H1 (cell line): ENCODE results near the gene GLIPR2. TPM values are rescaled to one million over a fixed set of nuclear protein-coding genes. Genes with fewer than 3 reads are reported as not detected.

Source experiments
- CTCF ChIA-PET: fragments of 300-600 bp; sonication (Branson Sonifier 250); formaldehyde crosslinking; loops from one replicate; lab custom pipeline; 2021; ENCODE audit not compliant: partially characterized antibody; lab: Charles Lee
- POLR2A ChIA-PET: fragments of 300-600 bp; sonication (Branson Sonifier 250); formaldehyde crosslinking; loops from one replicate; lab custom pipeline; 2021; ENCODE audit warnings: inconsistent platforms; ENCODE audit not compliant: partially characterized antibody; lab: Charles Lee
- DNase-seq, 2 experiments: peaks; one replicate each; pipeline versions ENCODE4 v3.0.0 to v3.0.0-alpha.2; 2010 to 2022; ENCODE audit warnings: low spot score in 2 of 2, low read depth in 1 of 2, mixed read lengths in 1 of 2
- FAIRE-seq: peaks from 2 replicates; lab custom pipeline; 2011; peaks lifted over from hg19 to GRCh38; lab: Jason Lieb, UNC
- H2AFZ ChIP-seq: 2 replicates; pipeline ENCODE4 v1.8.1; 2012; ENCODE audit warnings: low read length, inconsistent platforms
- H2AK5ac ChIP-seq: 2 replicates; pipeline ENCODE4 v1.6.1; 2013; ENCODE audit warnings: low read depth, low read length
- H2BK120ac ChIP-seq: replicated peaks from 2 replicates; pipeline ENCODE3; 2013; ENCODE audit warnings: low read depth, low read length, inconsistent platforms
- H2BK12ac ChIP-seq: 2 replicates; pipeline ENCODE4 v1.6.1; 2013; ENCODE audit warnings: low read depth, low read length
- H2BK15ac ChIP-seq: 2 replicates; pipeline ENCODE4 v1.6.1; 2013; ENCODE audit warnings: low read length
- H2BK20ac ChIP-seq: 2 replicates; pipeline ENCODE4 v1.6.1; 2013; ENCODE audit warnings: low read length
- H2BK5ac ChIP-seq: 2 replicates; pipeline ENCODE4 v1.6.1; 2013; ENCODE audit warnings: low read depth, low read length
- H3K14ac ChIP-seq: 2 replicates; pipeline ENCODE4 v1.6.1; 2013; ENCODE audit warnings: inconsistent platforms; ENCODE audit not compliant: insufficient read length
- H3K18ac ChIP-seq: 2 replicates; pipeline ENCODE4 v1.6.1; 2013; ENCODE audit warnings: low read length; ENCODE audit errors: extremely low read depth
- H3K23ac ChIP-seq: 2 replicates; pipeline ENCODE4 v1.6.1; 2013; ENCODE audit warnings: inconsistent platforms; ENCODE audit not compliant: insufficient read length
- H3K23me2 ChIP-seq: 2 replicates; pipeline ENCODE4 v1.6.1; 2013; ENCODE audit warnings: low read depth, low read length
- H3K27ac ChIP-seq: 2 replicates; pipeline ENCODE4 v1.6.1; 2011; ENCODE audit warnings: low read depth, low read length, inconsistent platforms
- H3K27me3 ChIP-seq, 4 experiments: replicated peaks in 1 of 4; 1 replicate in 1 of 4; 2 replicates in 3 of 4; pipeline versions ENCODE4 v1.6.1 to v1.8.1; 2011 to 2013; ENCODE audit warnings: low read length in 3 of 4, mild to moderate bottlenecking in 3 of 4, inconsistent platforms in 2 of 4, mixed read lengths in 2 of 4, moderate library complexity in 1 of 4; ENCODE audit not compliant: control insufficient read depth in 3 of 4, insufficient read depth in 3 of 4; ENCODE audit errors: extremely low read depth in 1 of 4
- H3K36me3 ChIP-seq, 4 experiments: 2 replicates each; pipeline versions ENCODE4 v1.6.1 to v1.8.1; 2011 to 2013; ENCODE audit warnings: mild to moderate bottlenecking in 4 of 4, low read length in 3 of 4, moderate library complexity in 2 of 4, control low read depth in 1 of 4, inconsistent platforms in 1 of 4; ENCODE audit not compliant: insufficient read depth in 4 of 4, control insufficient read depth in 2 of 4
- H3K4ac ChIP-seq: replicated peaks from 2 replicates; pipeline ENCODE3; 2013; ENCODE audit warnings: low read length, low read depth, mixed read lengths, inconsistent platforms; ENCODE audit not compliant: insufficient read length
- H3K4me1 ChIP-seq, 4 experiments: replicated peaks in 1 of 4; 1 replicate in 1 of 4; 2 replicates in 3 of 4; pipeline versions ENCODE4 v1.6.1 to v1.8.1; 2011 to 2013; ENCODE audit warnings: low read length in 3 of 4, inconsistent platforms in 2 of 4, mixed read lengths in 1 of 4; ENCODE audit not compliant: insufficient read depth in 4 of 4, control insufficient read depth in 3 of 4
- H3K4me2 ChIP-seq, 2 experiments: 2 replicates each; pipeline versions ENCODE4 v1.6.1 to v1.8.1; 2011 to 2013; ENCODE audit warnings: low read depth in 2 of 2, low read length in 2 of 2, control low read depth in 1 of 2, inconsistent platforms in 1 of 2, mild to moderate bottlenecking in 1 of 2; ENCODE audit not compliant: insufficient read depth in 1 of 2
- H3K4me3 ChIP-seq, 4 experiments: fragments of 200-600, 300-600 bp in 1 of 4; sonication (generic), shearing (Covaris generic), sonication (Bioruptor Twin) in 1 of 4; 2 replicates each; pipeline versions ENCODE4 v1.5.1 to v1.8.1; 2011 to 2016; ENCODE audit warnings: low read length in 4 of 4, low read depth in 3 of 4, control low read depth in 2 of 4, inconsistent platforms in 2 of 4, mild to moderate bottlenecking in 2 of 4, mixed read lengths in 1 of 4, moderate library complexity in 1 of 4; ENCODE audit not compliant: insufficient read depth in 2 of 4; ENCODE audit errors: extremely low read depth in 1 of 4
- H3K56ac ChIP-seq: replicated peaks from 2 replicates; pipeline ENCODE3; 2013; ENCODE audit warnings: low read depth, mild to moderate bottlenecking, mixed read lengths, low read length, inconsistent platforms; ENCODE audit not compliant: insufficient read length
- H3K79me1 ChIP-seq: 2 replicates; pipeline ENCODE4 v1.6.1; 2013; ENCODE audit warnings: low read depth, low read length, control low read depth
- H3K79me2 ChIP-seq, 2 experiments: 2 replicates each; pipeline versions ENCODE4 v1.6.1 to v1.8.1; 2012 to 2013; ENCODE audit warnings: low read length in 2 of 2, mild to moderate bottlenecking in 2 of 2, inconsistent platforms in 1 of 2; ENCODE audit not compliant: insufficient read depth in 2 of 2, control insufficient read depth in 1 of 2
- H3K9ac ChIP-seq, 4 experiments: replicated peaks in 1 of 4; 1 replicate in 1 of 4; 2 replicates in 3 of 4; pipeline versions ENCODE4 v1.6.1 to v1.8.1; 2011 to 2013; ENCODE audit warnings: low read depth in 3 of 4, low read length in 3 of 4, control low read depth in 2 of 4, mild to moderate bottlenecking in 2 of 4, moderate library complexity in 2 of 4, inconsistent platforms in 1 of 4; ENCODE audit errors: extremely low read depth in 1 of 4
- H3K9me3 ChIP-seq, 2 experiments: 2 replicates each; pipeline versions ENCODE4 v1.6.1 to v1.8.1; 2012 to 2013; ENCODE audit warnings: mild to moderate bottlenecking in 2 of 2, moderate library complexity in 2 of 2, control low read depth in 1 of 2, inconsistent platforms in 1 of 2, low read depth in 1 of 2, low read length in 1 of 2, mixed read lengths in 1 of 2; ENCODE audit not compliant: insufficient read depth in 2 of 2
- H4K20me1 ChIP-seq, 2 experiments: replicated peaks in 1 of 2; 2 replicates each; pipeline versions ENCODE3 to v1.8.1; 2011 to 2013; ENCODE audit warnings: inconsistent platforms in 2 of 2, low read length in 2 of 2, mild to moderate bottlenecking in 1 of 2; ENCODE audit not compliant: insufficient read depth in 2 of 2, control insufficient read depth in 1 of 2
- H4K5ac ChIP-seq: 2 replicates; pipeline ENCODE4 v1.6.1; 2013; ENCODE audit warnings: low read length, low read depth, mixed read lengths, inconsistent platforms; ENCODE audit not compliant: insufficient read length
- H4K8ac ChIP-seq: 2 replicates; pipeline ENCODE4 v1.8.0; 2013; ENCODE audit warnings: mild to moderate bottlenecking, moderate library complexity, low read length, inconsistent platforms; ENCODE audit not compliant: insufficient read depth; ENCODE audit errors: extremely low read depth
- H4K91ac ChIP-seq: replicated peaks from 2 replicates; pipeline ENCODE3; 2013; ENCODE audit warnings: low read length, mixed read lengths, inconsistent platforms; ENCODE audit not compliant: insufficient read length
- ASH2L ChIP-seq: fragments of 200-600, 300-600 bp; sonication (generic); IDR thresholded peaks from one replicate; pipeline ENCODE4 v1.7.1; 2017; ENCODE audit warnings: low read length
- GTF2F1 ChIP-seq: IDR thresholded peaks from 2 replicates; pipeline ENCODE4 v1.6.1; 2012; ENCODE audit warnings: low read depth, low read length, improper control_type of control experiment, borderline replicate concordance
- HDAC2 ChIP-seq, 2 experiments: fragments of 300-600 bp in 1 of 2; sonication (generic) in 1 of 2; IDR thresholded peaks; 2 replicates each; pipeline ENCODE4 v1.6.1; 2011 to 2012; ENCODE audit warnings: low read depth in 2 of 2, low read length in 2 of 2, mild to moderate bottlenecking in 2 of 2, moderate library complexity in 2 of 2, borderline replicate concordance in 1 of 2, inconsistent platforms in 1 of 2
- KDM4A ChIP-seq: IDR thresholded peaks from one replicate; pipeline ENCODE4 v1.7.1; 2012; ENCODE audit warnings: low read depth, mild to moderate bottlenecking, moderate library complexity, low read length, inconsistent platforms; ENCODE audit not compliant: severe bottlenecking
- PHF8 ChIP-seq: fragments of 200-600 bp; sonication (generic); conservative IDR thresholded peaks from 2 replicates; pipeline ENCODE4 v1.7.1; 2012; ENCODE audit warnings: low read depth, mild to moderate bottlenecking, inconsistent platforms, low read length, moderate library complexity
- SIRT6 ChIP-seq: IDR thresholded peaks from one replicate; pipeline ENCODE4 v1.7.1; 2012; ENCODE audit warnings: low read length, inconsistent platforms
- SP1 ChIP-seq: IDR thresholded peaks from 2 replicates; pipeline ENCODE4 v1.6.1; 2011; ENCODE audit warnings: low read depth, low read length
- TAF1 ChIP-seq: IDR thresholded peaks from 2 replicates; pipeline ENCODE4 v1.6.1; 2011; ENCODE audit warnings: mild to moderate bottlenecking, low read depth, low read length
- WGBS, 2 experiments: shearing (Covaris generic) in 1 of 2; methylation state at CpG; one replicate each; pipeline versions ENCODE4 v1.1.6 to v1.1.7; 2013 to 2015; ENCODE audit warnings: low lambda C conversion rate in 2 of 2, mixed read lengths in 2 of 2, inconsistent platforms in 1 of 2, low coverage in 1 of 2, missing lambda C conversion rate in 1 of 2; ENCODE audit not compliant: insufficient replicate concordance in 2 of 2, insufficient coverage in 1 of 2, insufficient read length in 1 of 2; ENCODE audit errors: extremely low coverage in 1 of 2, missing lambda C conversion rate in 1 of 2; 5-methylcytosine and 5-hydroxymethylcytosine counted together
- polyA plus RNA-seq, 7 experiments: library from polyadenylated mRNA; depleted of rRNA in 3 of 7; stranded (reverse) in 5 of 7; unstranded in 2 of 7; fragments of >200 nt in 5 of 7; fragments of 200-250 nt in 2 of 7; gene quantifications; 1 replicate in 5 of 7; 2 replicates in 1 of 7; 4 replicates in 1 of 7; pipeline versions ENCODE4 v1.2.1 to v1.2.3, GENCODE V29; 2011 to 2013; ENCODE audit warnings: missing spikeins in 2 of 7, mixed read lengths in 2 of 7
- total RNA-seq: library from RNA; stranded (reverse); fragmentation: NEBNext Ultra II Directional; extraction: Animal tissue kit (Norgen Biotek cat#: 25700); gene quantifications from 2 replicates; pipeline ENCODE4 v1.2.1, GENCODE V29; 2021

Gene GLIPR2
- total and polyA plus RNA-seq, 2 of the 8 experiments (the other 6 are each of a cell fraction or from before 2014, with no cell fraction given) = 7.9 to 12.0 TPM

DNA sequence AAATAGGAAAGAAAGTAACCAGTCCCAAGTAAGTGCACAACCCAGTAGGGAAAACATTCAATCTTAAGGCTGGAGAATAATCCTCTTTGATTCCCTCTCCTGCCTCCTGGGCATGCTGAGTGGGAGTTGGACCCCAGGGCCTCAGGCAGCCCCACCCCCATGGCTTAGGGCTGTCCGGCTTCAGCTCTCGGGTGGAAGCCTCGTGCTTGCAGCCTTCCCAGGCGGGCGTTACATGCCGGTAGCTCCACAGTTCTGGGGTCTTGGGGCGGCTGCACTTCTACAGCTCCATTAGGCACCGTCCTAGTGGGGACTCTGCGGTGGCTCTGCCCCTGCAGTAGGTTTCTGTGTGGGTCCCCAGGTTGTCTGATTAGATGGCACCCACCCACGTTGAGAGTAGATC is 10.1 kb downstream of the GLIPR2 start:
- no peak overlapping the region for H3K4me2 ChIP-seq
- H2BK20ac ChIP-seq = no peak overlapping the region
- TF ChIP-seq PHF8 (no peak), TAF1 (no peak), HDAC2 (IDR thresholded peaks at IDR 0.05; ENCODE audit: borderline replicate concordance in 1 of 2, low read depth in 2 of 2, low read length in 2 of 2) (no peak), ASH2L (no peak), KDM4A (no peak), GTF2F1 (no peak), SIRT6 (no peak), SP1 (no peak)
- no peak overlapping the region for H2BK5ac ChIP-seq
- DNase-seq (no peak), FAIRE-seq (no peak)
- no peak overlapping the region for H3K23ac ChIP-seq
- WGBS, 2 experiments = 85% methylated on average over 10 of the region's 10 CpGs; no CpG with 5 or more reads in 1 of the 2 experiments
- no peak overlapping the region for H4K8ac ChIP-seq
- no peaks in the 10 kb centered on the region for H3K79me1 ChIP-seq
- no peaks in the 10 kb centered on the region; a peak in 1 of 8 replicates for H3K36me3 ChIP-seq
- no peak overlapping the region for H2BK120ac ChIP-seq
- H3K4me3 ChIP-seq = no peak overlapping the region
- H3K9ac ChIP-seq = no peak overlapping the region
- H4K20me1 ChIP-seq = peaks cover 0 to 4% of the 10 kb centered on the region in 2 experiments
- H3K9me3 ChIP-seq = peaks cover 0 to 7% of the 10 kb centered on the region in 2 experiments; a peak in 2 of 4 replicates
- H2BK15ac ChIP-seq = no peak overlapping the region
- H2AFZ ChIP-seq = no peak overlapping the region
- H4K91ac ChIP-seq = no peak overlapping the region
- H3K4ac ChIP-seq = no peak overlapping the region
- no peak overlapping the region for H4K5ac ChIP-seq
- H3K18ac ChIP-seq = no peak overlapping the region
- H3K27ac ChIP-seq = no peak overlapping the region
- peaks cover 0 to 4% (median 0%) of the 10 kb centered on the region in 4 experiments; a peak in 1 of 7 replicates for H3K4me1 ChIP-seq
- ChIA-PET CTCF (interaction anchor here (0.8 to 5.3 kb wide), 2 partner anchors 18 to 37 kb away, joined by 3 to 48 read pairs; no protein-coding TSS in a partner anchor), POLR2A (interaction anchor here (0.8 to 1.4 kb wide), 2 partner anchors 43 to 106 kb away, joined by 3 read pairs; no protein-coding TSS in a partner anchor)
- H3K14ac ChIP-seq = no peak overlapping the region
- no peak overlapping the region for H2AK5ac ChIP-seq
- no peaks in the 10 kb centered on the region for H3K27me3 ChIP-seq
- H3K23me2 ChIP-seq = peaks cover 4% of the 10 kb centered on the region; the same call in 1 of the 2 replicates
- no peak overlapping the region for H2BK12ac ChIP-seq
- H3K56ac ChIP-seq = no peak overlapping the region
- H3K79me2 ChIP-seq = no peaks in the 10 kb centered on the region
